CD14-positive monocyte (primary cell): ENCODE data around the gene PRDM1. TPM values are rescaled to one million over a fixed set of nuclear protein-coding genes. Genes with fewer than 3 reads are reported as not detected.
A peak's percentile ranks its signal among the peaks of the same experiment; 100 is the strongest.

Experiments used
- DNase-seq, 3 donors: peaks; one replicate each; pipeline ENCODE4 v3.0.0-alpha.2; 2011 to 2022
- H2AFZ ChIP-seq: 2 replicates; pipeline ENCODE4 v1.6.0; 2012; ENCODE audit warnings: mild to moderate bottlenecking, low read depth, low read length, inconsistent platforms; ENCODE audit not compliant: insufficient read depth, poor library complexity, severe bottlenecking
- H3K27ac ChIP-seq, 2 donors: 1 replicate in 1 of 2; 2 replicates in 1 of 2; pipeline ENCODE4 v1.5.1; 2012 to 2013; ENCODE audit warnings: low read length in 2 of 2, control low read depth in 1 of 2, inconsistent platforms in 1 of 2, low read depth in 1 of 2, mild to moderate bottlenecking in 1 of 2
- H3K27me3 ChIP-seq, 2 donors: one replicate each; pipeline versions ENCODE4 v1.6.0 to v1.6.1; 2011 to 2013; ENCODE audit warnings: low read length in 2 of 2; ENCODE audit not compliant: control insufficient read depth in 2 of 2, insufficient read depth in 2 of 2
- H3K36me3 ChIP-seq, 2 donors: replicated peaks in 1 of 2; 1 replicate in 1 of 2; 2 replicates in 1 of 2; pipeline versions ENCODE4 v1.5.1 to v1.6.1; 2012 to 2013; ENCODE audit warnings: low read length in 2 of 2, control low read depth in 1 of 2, inconsistent platforms in 1 of 2, mild to moderate bottlenecking in 1 of 2; ENCODE audit not compliant: insufficient read depth in 2 of 2, control insufficient read depth in 1 of 2
- H3K4me1 ChIP-seq, 2 donors: 1 replicate in 1 of 2; 2 replicates in 1 of 2; pipeline versions ENCODE4 v1.5.1 to v1.6.1; 2012 to 2013; ENCODE audit warnings: low read length in 2 of 2, control low read depth in 1 of 2, inconsistent platforms in 1 of 2, mild to moderate bottlenecking in 1 of 2, moderate library complexity in 1 of 2; ENCODE audit not compliant: insufficient read depth in 2 of 2, control insufficient read depth in 1 of 2
- H3K4me2 ChIP-seq: replicated peaks from 2 replicates; pipeline ENCODE3; 2012; ENCODE audit warnings: low read length, moderate library complexity, mild to moderate bottlenecking; ENCODE audit not compliant: poor library complexity, severe bottlenecking; ENCODE audit errors: extremely low read depth
- H3K4me3 ChIP-seq, 3 experiments: fragments of 200-600 bp in 1 of 3; sonication (generic) in 1 of 3; replicated peaks in 1 of 3; 1 replicate in 2 of 3; 2 replicates in 1 of 3; pipeline ENCODE4 v1.5.1; 2011 to 2013; ENCODE audit warnings: low read length in 3 of 3, mild to moderate bottlenecking in 3 of 3, control low read depth in 2 of 3, low read depth in 2 of 3, inconsistent platforms in 1 of 3, moderate library complexity in 1 of 3
- H3K79me2 ChIP-seq: 2 replicates; pipeline ENCODE4 v1.6.0; 2012; ENCODE audit warnings: mild to moderate bottlenecking, control low read depth, inconsistent platforms, low read length, moderate library complexity; ENCODE audit not compliant: insufficient read depth
- H3K9ac ChIP-seq: 2 replicates; pipeline ENCODE4 v1.6.0; 2017; ENCODE audit warnings: low read length, mild to moderate bottlenecking; ENCODE audit not compliant: insufficient read depth, poor library complexity, severe bottlenecking
- H3K9me3 ChIP-seq, 2 donors: replicated peaks in 1 of 2; 1 replicate in 1 of 2; 2 replicates in 1 of 2; pipeline versions ENCODE4 v1.5.1 to v1.6.1; 2012 to 2013; ENCODE audit warnings: low read length in 2 of 2, control low read depth in 1 of 2; ENCODE audit not compliant: control insufficient read depth in 1 of 2, insufficient read depth in 1 of 2
- H4K20me1 ChIP-seq: 2 replicates; pipeline ENCODE4 v1.6.0; 2012; ENCODE audit warnings: mild to moderate bottlenecking, low read length, control low read depth, moderate library complexity; ENCODE audit not compliant: insufficient read depth
- H3K27ac Mint-ChIP-seq, 7 donors: one replicate each; pipeline ENCODE4 v1.8.0; 2020; ENCODE audit warnings: mild to moderate bottlenecking in 7 of 7, mixed read lengths in 7 of 7, moderate library complexity in 6 of 7, inconsistent platforms in 2 of 7
- H3K27me3 Mint-ChIP-seq, 3 donors: one replicate each; pipeline ENCODE4 v1.8.0; 2021 to 2022; ENCODE audit warnings: low read depth in 3 of 3, mild to moderate bottlenecking in 3 of 3, mixed read lengths in 3 of 3, moderate library complexity in 3 of 3, inconsistent platforms in 1 of 3
- H3K36me3 Mint-ChIP-seq, 2 donors: one replicate each; pipeline ENCODE4 v1.8.0; 2020; ENCODE audit warnings: mixed read lengths in 2 of 2, inconsistent platforms in 1 of 2, mild to moderate bottlenecking in 1 of 2
- H3K4me1 Mint-ChIP-seq: one replicate; pipeline ENCODE4 v1.8.0; 2020; ENCODE audit warnings: mild to moderate bottlenecking, mixed read lengths
- H3K4me3 Mint-ChIP-seq, 2 donors: one replicate each; pipeline ENCODE4 v1.8.0; 2020; ENCODE audit warnings: mild to moderate bottlenecking in 2 of 2, mixed read lengths in 2 of 2, moderate library complexity in 1 of 2
- H3K9me3 Mint-ChIP-seq, 7 donors: one replicate each; pipeline ENCODE4 v1.8.0; 2020 to 2022; ENCODE audit warnings: mixed read lengths in 7 of 7, mild to moderate bottlenecking in 6 of 7, moderate library complexity in 6 of 7, inconsistent platforms in 2 of 7
- WGBS: methylation state at CpG from one replicate; pipeline ENCODE4 v1.1.5; 2013; ENCODE audit warnings: missing lambda C conversion rate; ENCODE audit not compliant: insufficient coverage; 5-methylcytosine and 5-hydroxymethylcytosine counted together
- intact Hi-C, 2 donors: fragments of 100-400 bp; cut with micrococcal nuclease; formaldehyde crosslinking; loops; one replicate each; pipeline versions ENCODE4 v1.15.0 to v1.15.1; 2023
- polyA plus RNA-seq, 3 donors: library from polyadenylated mRNA; depleted of rRNA in 1 of 3; unstranded in 2 of 3; stranded (reverse) in 1 of 3; fragments of 300-500 nt in 2 of 3; fragments of >200 nt in 1 of 3; fragmentation: Illumina TruSeq in 2 of 3; gene quantifications; 1 replicate in 2 of 3; 2 replicates in 1 of 3; pipeline ENCODE4 v1.2.3, GENCODE V29; 2012 to 2021
- TF ChIP-seq, protein P1 (sequence below): fragments of 200-600 bp; IDR thresholded peaks from one replicate; pipeline ENCODE4 v1.8.0; 2022; ENCODE audit warnings: antibody characterized with exemption, mild to moderate bottlenecking

PRDM1 gene
- polyA plus RNA-seq, 3 donors = 1.8 to 14.9 (median 5.2) TPM

DNA sequence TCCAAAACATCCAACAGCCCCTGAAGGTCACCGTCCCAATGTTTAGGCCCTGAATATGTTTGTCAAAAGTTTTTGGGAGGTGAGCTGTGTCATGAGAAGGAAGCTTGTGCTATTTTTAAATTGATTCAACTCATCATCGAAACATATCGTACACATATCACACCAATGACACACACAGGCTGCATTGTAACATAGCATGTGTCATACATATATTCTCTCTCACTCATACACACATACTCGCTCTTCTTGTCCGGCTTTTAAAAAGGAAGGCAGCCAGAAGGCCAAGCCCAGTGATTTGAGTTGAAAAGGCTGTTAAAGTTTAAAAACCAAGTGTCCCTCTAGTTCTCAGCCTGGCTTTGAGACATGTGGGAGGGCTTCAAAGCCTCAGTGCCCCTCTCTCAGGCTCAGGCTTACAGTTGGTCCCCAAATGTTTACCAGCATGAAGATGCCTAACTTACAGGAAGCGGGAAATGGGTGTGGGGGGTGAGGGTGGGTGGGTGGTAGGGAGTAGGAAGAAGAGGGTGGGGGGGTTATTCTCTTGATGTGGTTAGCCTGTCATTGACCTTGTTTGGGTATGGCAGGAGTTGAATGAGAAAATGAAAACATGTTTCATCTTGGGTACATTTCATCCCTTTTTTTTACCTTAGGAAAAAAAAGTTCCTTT is 3.3 kb upstream of the PRDM1 start:
- Histone ChIP-seq H3K27ac (no peak overlapping the region), H3K4me1 (peaks cover 38 to 41% of the 10 kb centered on the region in 2 donors), H4K20me1 (no peaks in the 10 kb centered on the region), H3K27me3 (no peaks in the 10 kb centered on the region), H3K4me3 (no peak overlapping the region), H3K9ac (no peak overlapping the region), H3K36me3 (no peaks in the 10 kb centered on the region), H3K9me3 (no peaks in the 10 kb centered on the region), H2AFZ (no peak overlapping the region), H3K4me2 (no peak overlapping the region), H3K79me2 (no peaks in the 10 kb centered on the region)
- TF ChIP-seq, protein P1, sequence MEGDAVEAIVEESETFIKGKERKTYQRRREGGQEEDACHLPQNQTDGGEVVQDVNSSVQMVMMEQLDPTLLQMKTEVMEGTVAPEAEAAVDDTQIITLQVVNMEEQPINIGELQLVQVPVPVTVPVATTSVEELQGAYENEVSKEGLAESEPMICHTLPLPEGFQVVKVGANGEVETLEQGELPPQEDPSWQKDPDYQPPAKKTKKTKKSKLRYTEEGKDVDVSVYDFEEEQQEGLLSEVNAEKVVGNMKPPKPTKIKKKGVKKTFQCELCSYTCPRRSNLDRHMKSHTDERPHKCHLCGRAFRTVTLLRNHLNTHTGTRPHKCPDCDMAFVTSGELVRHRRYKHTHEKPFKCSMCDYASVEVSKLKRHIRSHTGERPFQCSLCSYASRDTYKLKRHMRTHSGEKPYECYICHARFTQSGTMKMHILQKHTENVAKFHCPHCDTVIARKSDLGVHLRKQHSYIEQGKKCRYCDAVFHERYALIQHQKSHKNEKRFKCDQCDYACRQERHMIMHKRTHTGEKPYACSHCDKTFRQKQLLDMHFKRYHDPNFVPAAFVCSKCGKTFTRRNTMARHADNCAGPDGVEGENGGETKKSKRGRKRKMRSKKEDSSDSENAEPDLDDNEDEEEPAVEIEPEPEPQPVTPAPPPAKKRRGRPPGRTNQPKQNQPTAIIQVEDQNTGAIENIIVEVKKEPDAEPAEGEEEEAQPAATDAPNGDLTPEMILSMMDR = no peak
- intact Hi-C loops = loop anchor here (5.0 to 10.0 kb wide), 5 partner anchors 88 to 288 kb away; no protein-coding TSS in a partner anchor
- Mint-ChIP-seq H3K27ac (no peak overlapping the region), H3K4me1 (peaks cover 41% of the 10 kb centered on the region), H3K36me3 (no peaks in the 10 kb centered on the region), H3K9me3 (no peaks in the 10 kb centered on the region), H3K4me3 (no peak overlapping the region), H3K27me3 (peaks cover 0 to 3% (median 2%) of the 10 kb centered on the region in 3 donors)
- no peak for DNase-seq
- WGBS = 100% methylated on average over 1 of the region's 6 CpGs

GRCh38 chr6:106083618-106084017 is 2.5 kb upstream of the PRDM1 start:
- Mint-ChIP-seq H3K36me3 (peaks cover 0 to 7% of the 10 kb centered on the region in 2 donors), H3K27ac (peak overlapping the region; percentile 30 to 97 (median 92)), H3K4me3 (no peak overlapping the region), H3K9me3 (no peaks in the 10 kb centered on the region), H3K4me1 (peaks cover 48% of the 10 kb centered on the region), H3K27me3 (peaks cover 0 to 3% (median 2%) of the 10 kb centered on the region in 3 donors)
- no peaks in the 10 kb centered on the region for H3K27me3 ChIP-seq
- H3K4me3 ChIP-seq = no peak overlapping the region
- peak overlapping the region; percentile 55 to 81 for H3K27ac ChIP-seq
- no peaks in the 10 kb centered on the region for H4K20me1 ChIP-seq
- no peak for DNase-seq
- intact Hi-C loops = loop anchor here (5.0 to 10.0 kb wide), 5 partner anchors 89 to 289 kb away; no protein-coding TSS in a partner anchor
- WGBS = no CpG with 5 or more reads among the region's 2 CpGs
- H2AFZ ChIP-seq = no peak overlapping the region
- no peaks in the 10 kb centered on the region for H3K9me3 ChIP-seq
- no peaks in the 10 kb centered on the region for H3K79me2 ChIP-seq
- H3K4me2 ChIP-seq = no peak overlapping the region
- H3K4me1 ChIP-seq = peaks cover 46 to 49% of the 10 kb centered on the region in 2 donors
- H3K9ac ChIP-seq = no peak overlapping the region
- TF ChIP-seq, protein P1 = no peak
- no peaks in the 10 kb centered on the region for H3K36me3 ChIP-seq
